NCI-H510A treated with DMSO at 0.1 percent for 48 hours (cell line): ENCODE measurements around the gene ALX4.
A peak's percentile ranks its signal among the peaks of the same experiment; 100 is the strongest.

Experiments
- DNase-seq: peaks from one replicate; lab custom pipeline; 2025; lab: John Stamatoyannopoulos, UW

The ALX4 gene

GRCh38 chr11:44300844-44301563, 8.9 kb downstream of the ALX4 start:
- no peak for DNase-seq

DNA sequence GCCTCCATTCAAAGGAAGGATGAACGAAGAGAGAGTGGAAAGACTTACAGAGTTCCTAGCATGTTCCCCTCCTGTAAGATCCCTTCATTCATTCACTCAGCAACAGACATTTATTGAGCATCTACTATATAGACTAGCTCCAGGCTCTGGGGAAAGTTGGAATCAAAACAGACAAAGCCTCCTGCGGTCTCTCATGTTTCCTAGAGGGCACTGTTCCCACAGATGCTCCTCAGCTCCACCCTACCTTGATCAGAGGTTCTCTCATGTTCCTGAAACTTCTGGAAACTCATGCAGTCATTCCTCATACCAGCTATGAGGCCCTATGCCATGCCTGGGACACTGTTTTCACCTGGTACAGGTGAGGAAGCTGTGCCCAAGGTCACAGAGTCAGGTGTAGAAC, 11.1 kb downstream of the ALX4 start:
- no peak for DNase-seq

- DNase-seq = no peak
Measured at GRCh38 chr11:44290208-44290607, 19.7 kb downstream of the ALX4 start.

DNA sequence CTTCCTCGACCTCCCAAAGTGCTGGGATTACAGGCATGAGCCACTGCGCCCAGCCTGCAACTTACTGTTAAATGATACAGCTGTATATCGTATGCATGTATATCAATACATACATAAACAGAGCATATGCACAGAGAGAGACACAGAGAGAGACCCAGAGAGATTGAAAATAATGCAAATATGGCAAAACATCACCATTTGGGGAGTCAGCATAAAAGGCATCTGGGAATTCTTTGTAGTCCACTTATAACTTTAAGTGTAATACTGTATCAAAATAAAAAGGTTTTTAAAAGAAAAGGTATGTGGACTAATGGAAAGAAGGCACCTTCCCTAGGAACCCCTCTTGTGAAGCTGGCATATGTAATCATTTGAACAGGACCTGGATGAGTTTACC, 21.8 kb downstream of the ALX4 start:
- DNase-seq = no peak

DNA sequence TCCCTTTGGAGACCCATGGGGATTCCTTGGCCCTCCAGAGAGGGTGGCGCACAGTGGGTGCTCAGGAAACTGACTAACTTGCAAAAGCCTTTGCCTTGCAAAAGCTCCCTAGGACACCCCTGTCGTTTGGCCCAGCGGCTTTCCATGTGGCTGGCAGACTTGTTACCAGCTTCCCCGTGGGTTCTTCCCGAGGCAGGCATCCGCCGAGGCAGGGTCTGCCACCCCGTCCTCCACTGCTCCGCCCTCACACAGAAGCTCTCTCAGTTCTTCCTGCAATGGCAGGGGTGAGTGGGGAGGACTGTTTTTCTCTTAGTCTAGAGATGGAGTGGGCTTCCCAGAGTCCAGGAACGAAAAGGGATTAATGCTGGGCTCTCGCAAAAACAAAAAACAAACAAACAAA, 23.0 kb downstream of the ALX4 start:
- no peak for DNase-seq

GRCh38 chr11:44286268-44286880, 23.6 kb downstream of the ALX4 start:
- DNase-seq = peak; percentile 42

DNA sequence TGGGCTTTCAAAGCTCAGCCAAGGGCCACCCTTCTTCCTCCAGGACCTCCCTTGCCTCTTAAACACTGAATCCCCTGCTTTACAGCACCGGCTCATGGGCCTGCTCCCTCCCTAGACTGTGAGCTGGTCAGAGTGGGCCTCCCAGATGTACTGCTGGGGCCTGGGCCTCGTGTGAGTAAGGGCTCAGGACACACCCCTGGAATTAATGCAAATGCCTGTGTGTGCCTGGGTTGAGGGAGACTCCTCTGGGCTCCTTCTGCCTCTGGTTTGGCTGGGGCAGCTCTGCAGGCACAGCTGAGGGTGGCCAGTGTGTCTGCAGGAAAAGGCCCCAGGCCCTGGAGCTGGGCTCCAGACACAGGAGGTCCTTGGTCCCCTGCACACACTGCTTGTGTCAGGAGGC, 24.2 kb downstream of the ALX4 start:
- no peak for DNase-seq

DNA sequence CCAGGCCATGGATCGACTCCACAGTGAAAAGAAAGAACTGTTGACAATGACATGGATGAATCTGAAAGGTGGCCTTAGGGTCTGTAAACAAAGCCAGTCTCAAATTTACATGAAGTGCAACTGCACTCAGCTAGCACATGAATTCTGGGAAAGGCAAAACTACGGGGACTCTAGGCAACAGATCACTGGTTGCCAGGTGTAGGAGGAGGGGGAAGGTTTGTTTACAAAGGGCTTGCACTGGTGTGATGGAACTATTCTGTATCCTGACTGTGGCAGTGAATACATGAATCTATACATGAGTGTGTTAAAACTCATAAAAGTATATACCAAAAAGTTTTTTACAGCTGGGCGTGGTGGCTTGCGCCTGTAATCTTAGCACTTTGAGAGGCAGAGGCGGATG, 27.3 kb downstream of the ALX4 start:
- peak; percentile 41 for DNase-seq

DNA sequence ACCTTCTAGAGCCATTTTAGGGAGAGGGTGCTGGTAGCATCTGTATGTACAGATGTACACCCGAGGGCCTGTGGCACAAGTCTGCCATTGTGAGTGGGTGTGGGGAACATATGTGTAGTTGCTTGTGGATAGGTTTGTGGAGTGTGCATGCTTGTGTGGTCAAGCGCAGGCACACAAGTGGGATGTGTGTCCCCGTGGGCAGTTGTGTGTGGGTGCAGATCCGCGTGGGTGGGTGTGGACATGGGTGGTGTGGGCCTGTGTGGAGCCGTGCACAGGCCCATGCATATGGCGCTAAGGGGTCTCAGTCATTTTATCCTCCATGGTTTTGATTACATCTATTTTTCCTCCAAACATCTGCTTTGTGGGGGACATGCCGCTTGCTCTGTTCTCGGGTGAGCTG, 28.8 kb downstream of the ALX4 start:
- DNase-seq = no peak

DNA sequence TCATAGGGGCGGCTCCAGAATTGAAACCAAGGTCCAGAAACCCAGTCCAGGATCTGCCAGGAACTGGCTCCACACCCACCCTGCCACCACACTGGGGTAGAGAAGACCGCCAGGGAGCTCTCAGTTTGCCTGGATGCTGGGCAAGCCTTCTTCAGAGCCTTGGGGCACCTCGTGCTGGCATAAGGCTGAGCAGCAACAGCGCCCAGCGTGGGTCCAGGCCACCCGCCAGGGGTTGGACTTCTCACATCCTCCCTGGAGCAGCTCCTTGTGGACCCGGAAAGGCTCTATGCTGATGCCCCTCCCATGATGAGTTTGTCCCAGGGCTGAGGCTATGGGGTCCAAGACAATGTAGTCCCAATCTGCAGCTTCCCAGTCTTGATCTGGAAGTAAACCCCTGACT, 29.7 kb downstream of the ALX4 start:
- no peak for DNase-seq

DNA sequence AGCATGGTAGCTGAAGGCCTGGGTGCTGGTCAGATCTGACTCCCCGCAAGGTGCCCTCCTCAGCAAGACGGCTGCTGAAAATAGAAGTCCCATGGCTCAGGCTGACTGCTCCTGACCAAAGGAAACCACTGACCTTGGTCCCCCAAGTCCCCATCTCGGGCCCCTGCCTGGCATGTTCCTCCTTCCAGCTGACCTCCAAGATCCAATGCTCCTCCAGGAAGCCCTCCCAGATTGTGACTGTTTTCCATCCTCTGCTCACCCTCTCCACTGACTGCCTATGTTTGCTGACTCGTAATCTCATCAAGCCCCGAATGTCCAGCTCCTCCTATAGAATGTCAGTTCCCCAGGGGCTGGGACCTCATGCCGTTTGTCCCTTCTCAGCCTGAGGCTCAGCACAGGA, 30.5 kb downstream of the ALX4 start:
- no peak for DNase-seq

- DNase-seq = no peak
Measured at GRCh38 chr11:44277196-44278090, 32.5 kb downstream of the ALX4 start.

- no peak for DNase-seq
Measured at GRCh38 chr11:44275961-44276550, 33.9 kb downstream of the ALX4 start.

- DNase-seq = no peak
Measured at GRCh38 chr11:44275241-44275640, 34.7 kb downstream of the ALX4 start.

GRCh38 chr11:44274404-44274803, 35.5 kb downstream of the ALX4 start:
- no peak for DNase-seq

GRCh38 chr11:44271286-44271685, 38.7 kb downstream of the ALX4 start:
- no peak for DNase-seq

DNA sequence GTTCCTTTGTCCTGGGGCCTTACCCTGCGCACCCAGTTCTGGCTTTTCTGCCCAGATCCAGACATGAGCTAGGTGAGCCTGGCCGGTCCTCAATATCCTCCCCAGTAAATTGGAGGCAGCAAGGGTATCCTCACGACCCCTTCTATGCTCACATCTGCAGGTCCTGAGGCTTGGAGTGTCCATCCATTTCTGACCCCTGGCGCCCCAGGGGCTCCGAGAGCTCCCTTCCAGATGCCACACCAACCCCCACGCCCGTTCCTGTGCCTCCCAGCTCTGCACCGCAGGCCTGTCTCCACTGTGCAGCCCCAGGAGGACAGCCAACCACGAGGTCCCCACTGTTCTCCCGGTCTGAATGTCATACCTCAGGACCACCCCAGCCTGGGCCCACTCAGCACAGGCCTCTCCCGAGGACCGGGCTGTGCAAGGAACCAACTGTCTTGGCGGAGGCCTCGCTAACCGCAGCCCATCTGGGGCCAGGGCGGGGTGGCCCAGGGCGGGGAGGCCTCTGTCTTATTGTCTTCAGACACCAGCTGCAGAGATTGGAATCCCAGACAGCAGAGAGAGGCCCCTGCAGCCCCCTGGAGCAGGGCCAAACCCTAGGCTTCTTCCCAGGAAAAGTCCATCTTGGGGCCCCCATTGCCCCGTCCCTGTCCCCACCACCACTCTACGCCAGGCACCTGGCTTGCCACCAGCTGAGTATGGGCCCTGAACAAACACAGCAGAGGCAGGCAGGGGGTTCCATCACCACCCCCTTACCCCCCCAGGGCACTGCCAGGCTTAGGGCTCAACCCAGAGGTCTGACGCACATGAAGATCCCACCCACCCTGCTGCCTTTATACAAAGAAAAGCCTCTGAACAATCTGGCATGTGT, 39.3 kb downstream of the ALX4 start:
- no peak for DNase-seq

GRCh38 chr11:44269369-44270351, 40.3 kb downstream of the ALX4 start:
- DNase-seq = no peak

GRCh38 chr11:44268614-44269080, 41.3 kb downstream of the ALX4 start:
- DNase-seq = no peak
